GM12892 (cell line): ENCODE measurements around the gene USP11.

ENCODE experiments used
- DNase-seq: peaks from one replicate; pipeline ENCODE4 v3.0.0; 2011; ENCODE audit not compliant: insufficient read length
- FAIRE-seq: peaks from 2 replicates; lab custom pipeline; 2011; peaks lifted over from hg19 to GRCh38; lab: Jason Lieb, UNC
- POLR2A ChIP-seq: IDR thresholded peaks from 2 replicates; pipeline ENCODE4 v1.6.1; 2011; ENCODE audit warnings: low read depth, low read length, control low read depth
- POLR2AphosphoS5 ChIP-seq: IDR thresholded peaks from 2 replicates; pipeline ENCODE4 v1.6.1; 2011; ENCODE audit warnings: low read depth, low read length, control low read depth
- TAF1 ChIP-seq: IDR thresholded peaks from 2 replicates; pipeline ENCODE4 v1.6.1; 2011; ENCODE audit warnings: low read depth, mild to moderate bottlenecking, control low read depth, low read length, borderline replicate concordance

Gene USP11

GRCh38 chrX:47218280-47218919 lies 14.4 kb upstream of the USP11 start, which contains the start of gene CDK16:
Gene CDK16 (plus strand): TSS chrX:47218681. CDS start chrX:47223558, 4,877 bp downstream.
- DNase-seq, result peak; percentile 82
- TF ChIP-seq TAF1 (peak; percentile 53; the same call in 1 of the 2 replicates), POLR2A (peak; percentile 82; the same call in 1 of the 2 replicates), POLR2AphosphoS5 (peak; percentile 75)
- no peak for FAIRE-seq

GRCh38 chrX:47218920-47219815 lies 13.6 kb upstream of the USP11 start:
- peak; percentile 49 for DNase-seq
- 0 out of 2 replicates have a peak, but pooled peaks have one; percentile 34 for TF ChIP-seq POLR2AphosphoS5
- TF ChIP-seq POLR2A, result no peak

GRCh38 chrX:47221756-47222155 lies 11.1 kb upstream of the USP11 start:
- FAIRE-seq (no peak), DNase-seq (no peak)
- TF ChIP-seq TAF1, result no peak
- no peak for TF ChIP-seq POLR2A
- no peak for TF ChIP-seq POLR2AphosphoS5

More at GRCh38 chrX:47218920-47219815, 13.6 kb upstream of the USP11 start:
- FAIRE-seq, result peak; percentile 51

- DNase-seq (no peak), FAIRE-seq (no peak)
- TF ChIP-seq POLR2AphosphoS5 (no peak), TAF1 (no peak), POLR2A (no peak; the same call in 1 of the 2 replicates)
Measured at GRCh38 chrX:47222751-47223350, 10.0 kb upstream of the USP11 start.

GRCh38 chrX:47223476-47224250 lies 9.1 kb upstream of the USP11 start:
- FAIRE-seq (no peak), DNase-seq (no peak)
- TF ChIP-seq TAF1 (no peak), POLR2A (0 out of 2 replicates have a peak, but pooled peaks have one; percentile 15), POLR2AphosphoS5 (no peak)

GRCh38 chrX:47224266-47224895 lies 8.4 kb upstream of the USP11 start:
- TF ChIP-seq POLR2A (no peak), TAF1 (no peak), POLR2AphosphoS5 (no peak)
- FAIRE-seq, result no peak
- DNase-seq, result no peak

- no peak for TF ChIP-seq POLR2AphosphoS5
- no peak for TF ChIP-seq TAF1
- TF ChIP-seq POLR2A, result no peak
- DNase-seq (no peak), FAIRE-seq (no peak)
Measured at GRCh38 chrX:47224896-47225290, 7.9 kb upstream of the USP11 start.

- no peak for DNase-seq
- no peak for TF ChIP-seq POLR2AphosphoS5
- no peak for TF ChIP-seq TAF1
- FAIRE-seq, result no peak
Measured at GRCh38 chrX:47226071-47226470, 6.7 kb upstream of the USP11 start.

GRCh38 chrX:47226531-47227333 lies 6.1 kb upstream of the USP11 start:
- TF ChIP-seq TAF1 (no peak), POLR2A (no peak), POLR2AphosphoS5 (no peak)
- FAIRE-seq (no peak), DNase-seq (no peak)

- FAIRE-seq (no peak), DNase-seq (no peak)
- TF ChIP-seq TAF1 (no peak), POLR2A (no peak), POLR2AphosphoS5 (no peak)
Measured at GRCh38 chrX:47227334-47227583, 5.5 kb upstream of the USP11 start.
